Right lobe of liver (tissue), 4 donors: Measurements from ENCODE around the gene CDH13.

Experiments used
- POLR2A ChIP-seq: fragments of 450-650 bp; IDR thresholded peaks from one replicate; pipeline ENCODE4 v1.6.1; 2017; ENCODE audit warnings: antibody characterized with exemption, mild to moderate bottlenecking
- TF ChIP-seq, protein P1 (sequence below), 4 donors: fragments of 200-600 bp in 3 of 4; fragments of 450-650 bp in 1 of 4; IDR thresholded peaks; one replicate each; pipeline versions ENCODE4 v1.5.1 to v1.8.0; 2016 to 2022; ENCODE audit warnings: antibody characterized with exemption in 4 of 4, mild to moderate bottlenecking in 2 of 4
- donor health status: DM: no; HTN: no; CAD: no.
- donor health status: DM: no; HTN: no; CAD: no.
- donor health status: DM: no; HTN: yes; CAD: no.

DNA sequence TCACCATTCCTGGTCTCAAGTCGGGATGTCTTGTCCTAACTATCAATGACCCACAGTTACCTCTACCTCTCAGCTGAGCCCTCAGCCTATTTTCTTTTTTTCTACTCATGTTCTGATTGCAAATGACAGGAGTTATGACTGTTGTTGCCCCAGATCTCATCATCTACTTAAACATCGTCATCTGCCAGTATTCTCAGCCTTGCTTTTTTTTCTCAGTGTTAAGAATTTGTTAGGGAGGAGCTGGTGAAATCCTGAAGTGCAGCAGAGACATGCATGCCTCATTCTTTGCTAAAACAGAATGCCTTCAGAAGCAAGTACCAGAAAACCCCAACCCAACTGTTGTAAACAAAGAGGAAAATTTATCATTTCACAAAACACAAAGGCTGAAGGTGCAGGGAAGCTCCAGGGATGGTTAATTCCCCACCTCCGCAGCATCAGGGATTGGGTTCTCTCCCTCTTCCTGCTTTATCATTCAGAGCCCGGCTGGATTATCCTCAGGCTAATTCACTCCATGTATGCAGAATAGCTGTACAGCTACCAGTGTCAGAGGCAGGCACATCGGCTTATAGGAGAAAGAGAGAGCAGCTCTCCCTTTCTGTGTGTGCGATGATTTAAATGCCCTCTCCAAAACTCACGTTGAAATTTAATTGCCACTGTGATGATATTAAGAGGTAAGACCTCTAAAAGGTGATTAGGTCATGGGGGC is 640.2 kb downstream of the CDH13 start:
- TF ChIP-seq, protein P1, sequence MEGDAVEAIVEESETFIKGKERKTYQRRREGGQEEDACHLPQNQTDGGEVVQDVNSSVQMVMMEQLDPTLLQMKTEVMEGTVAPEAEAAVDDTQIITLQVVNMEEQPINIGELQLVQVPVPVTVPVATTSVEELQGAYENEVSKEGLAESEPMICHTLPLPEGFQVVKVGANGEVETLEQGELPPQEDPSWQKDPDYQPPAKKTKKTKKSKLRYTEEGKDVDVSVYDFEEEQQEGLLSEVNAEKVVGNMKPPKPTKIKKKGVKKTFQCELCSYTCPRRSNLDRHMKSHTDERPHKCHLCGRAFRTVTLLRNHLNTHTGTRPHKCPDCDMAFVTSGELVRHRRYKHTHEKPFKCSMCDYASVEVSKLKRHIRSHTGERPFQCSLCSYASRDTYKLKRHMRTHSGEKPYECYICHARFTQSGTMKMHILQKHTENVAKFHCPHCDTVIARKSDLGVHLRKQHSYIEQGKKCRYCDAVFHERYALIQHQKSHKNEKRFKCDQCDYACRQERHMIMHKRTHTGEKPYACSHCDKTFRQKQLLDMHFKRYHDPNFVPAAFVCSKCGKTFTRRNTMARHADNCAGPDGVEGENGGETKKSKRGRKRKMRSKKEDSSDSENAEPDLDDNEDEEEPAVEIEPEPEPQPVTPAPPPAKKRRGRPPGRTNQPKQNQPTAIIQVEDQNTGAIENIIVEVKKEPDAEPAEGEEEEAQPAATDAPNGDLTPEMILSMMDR (IDR thresholded peaks at IDR 0.05), result no peak
- TF ChIP-seq POLR2A, result no peak
